Measurements from ENCODE around the gene MSRB2.
"Not testable (repeated sequence)": the region's sequence is repeated elsewhere in the genome, so short reads cannot be mapped to it uniquely, and the experiment has no call there.

The MSRB2 gene

DNA sequence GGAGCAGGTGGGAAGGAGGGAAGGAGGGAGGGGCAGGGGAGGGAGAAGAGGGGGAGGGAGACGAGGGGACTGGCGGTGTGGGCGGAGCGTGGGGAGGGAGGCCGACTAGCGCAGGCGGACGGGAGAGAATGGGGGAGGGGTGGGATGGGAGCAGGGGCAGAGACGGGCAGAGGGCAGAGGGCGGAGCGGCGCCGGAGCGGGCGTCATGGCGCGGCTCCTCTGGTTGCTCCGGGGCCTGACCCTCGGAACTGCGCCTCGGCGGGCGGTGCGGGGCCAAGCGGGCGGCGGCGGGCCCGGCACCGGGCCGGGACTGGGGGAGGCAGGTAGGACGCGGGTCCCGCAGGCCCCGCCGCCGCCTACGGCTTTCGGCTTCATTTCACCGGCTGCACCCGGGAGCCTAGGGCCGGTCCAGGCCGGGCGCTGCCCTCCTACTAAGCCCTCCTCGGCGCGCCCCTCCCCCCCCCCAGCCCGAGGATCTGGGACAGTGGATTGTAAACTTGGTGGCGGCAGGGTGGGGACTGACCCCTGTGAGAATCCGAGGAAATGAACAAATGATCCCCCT is at the start of gene MSRB2:
Gene MSRB2, plus strand, starts transcription at position 176 of the 562 bp plus-strand sequence. Its CDS starts 30 bp downstream, at position 206.
- DNase-seq (ENCODE audit: low read depth, low spot score) = peak; percentile 76

DNA sequence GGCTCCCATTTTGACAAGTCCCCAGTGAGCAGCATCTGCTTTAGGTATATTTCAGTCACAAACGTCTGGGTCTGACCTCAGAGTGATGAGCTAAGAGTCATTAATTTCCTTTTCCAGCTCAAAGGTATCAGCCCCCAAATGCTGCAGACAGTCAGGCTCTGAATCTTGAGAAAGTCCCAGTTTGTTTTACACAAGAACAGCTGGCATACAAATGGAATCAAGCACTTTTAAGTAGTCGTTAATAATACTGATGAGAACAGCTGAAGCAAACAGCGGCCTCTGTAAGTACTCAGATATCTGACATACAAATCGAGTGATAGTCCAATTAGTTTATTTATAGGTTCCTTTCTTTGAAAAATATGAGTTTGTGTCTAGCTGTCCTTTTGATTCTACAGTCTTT is 49.4 kb upstream of the MSRB2 start:
- DNase-seq (ENCODE audit: low read depth, low spot score) = no peak

DNA sequence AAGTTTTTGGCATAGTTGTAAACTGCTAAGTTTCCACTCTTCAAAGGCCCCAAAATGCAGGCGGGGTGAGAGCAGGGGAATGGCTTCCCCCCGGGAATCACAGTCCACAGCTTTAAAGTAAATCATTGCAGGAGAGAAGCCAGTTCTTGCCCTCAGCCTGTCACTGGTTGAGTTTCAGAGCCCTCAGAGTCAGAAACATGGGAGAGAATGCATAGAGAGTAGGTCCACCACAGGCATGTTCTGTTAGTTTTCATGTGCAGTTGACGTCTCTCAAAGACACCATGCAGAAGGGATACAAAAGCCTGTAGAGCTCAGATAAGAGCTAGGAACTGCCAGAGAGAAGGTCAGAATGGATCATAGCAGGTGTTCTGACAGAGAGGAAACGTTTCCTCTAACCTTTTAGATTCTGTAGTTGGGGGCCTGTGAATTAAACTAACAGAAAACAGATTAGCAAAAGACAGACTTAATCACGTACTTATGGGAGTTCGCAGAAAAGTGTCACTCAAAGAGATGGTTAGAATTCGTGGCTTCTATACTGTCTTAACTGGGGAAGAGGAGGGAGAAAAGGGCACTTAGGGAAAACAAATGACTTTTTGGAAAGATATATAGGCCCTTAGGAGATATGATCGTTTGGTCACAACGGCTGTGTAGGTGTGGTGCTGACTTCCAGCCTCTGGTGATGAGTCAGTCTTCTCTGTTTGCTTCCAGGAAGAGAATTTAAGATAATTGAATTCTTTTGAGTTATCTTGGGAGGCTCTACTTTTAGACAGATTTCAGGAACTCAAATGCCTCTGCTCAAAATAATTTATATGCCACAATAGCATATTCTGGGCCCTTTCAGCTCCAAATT is 48.0 kb upstream of the MSRB2 start:
- no peak for DNase-seq (ENCODE audit: low read depth, low spot score)

DNA sequence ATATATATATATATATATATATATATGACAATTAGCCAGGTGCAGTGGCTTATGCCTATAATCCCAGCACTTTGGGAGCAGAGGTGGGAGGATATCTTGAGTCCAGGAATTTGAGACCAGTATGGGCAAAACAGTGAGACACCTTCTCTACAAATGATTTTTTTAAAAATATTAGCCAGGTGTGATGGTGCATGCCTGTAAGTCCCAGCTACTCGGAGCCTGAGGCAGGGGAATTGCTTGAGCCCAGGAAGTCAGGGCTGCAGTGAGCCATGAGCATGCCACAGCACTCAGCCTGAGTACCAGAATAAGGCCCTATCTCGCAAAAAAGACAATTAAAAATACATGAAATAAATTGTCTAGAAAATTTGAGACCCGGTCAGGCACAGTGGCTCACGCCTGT is 47.2 kb upstream of the MSRB2 start:
- no peak for DNase-seq (ENCODE audit: low read depth, low spot score)

DNA sequence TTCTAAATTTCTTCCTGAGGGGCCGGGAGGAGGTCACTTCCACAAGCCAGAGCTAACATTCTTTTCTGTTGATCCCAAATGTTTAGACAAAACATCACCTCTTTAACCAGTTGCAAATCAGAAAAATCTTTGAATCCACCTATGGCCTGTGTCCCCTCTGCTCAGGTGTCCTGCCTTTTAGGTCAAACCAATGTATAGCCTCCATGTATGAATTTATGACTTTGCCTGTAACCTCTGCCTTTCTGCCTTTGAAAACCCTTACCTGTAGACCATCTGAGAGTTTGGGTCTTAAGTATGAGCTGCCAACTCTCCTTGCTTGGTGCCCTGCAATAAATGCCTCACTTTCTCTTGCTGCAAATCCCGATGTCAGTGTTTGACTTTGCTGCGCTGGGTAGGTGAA is 44.1 kb upstream of the MSRB2 start:
- no peak for DNase-seq (ENCODE audit: low read depth, low spot score)

DNA sequence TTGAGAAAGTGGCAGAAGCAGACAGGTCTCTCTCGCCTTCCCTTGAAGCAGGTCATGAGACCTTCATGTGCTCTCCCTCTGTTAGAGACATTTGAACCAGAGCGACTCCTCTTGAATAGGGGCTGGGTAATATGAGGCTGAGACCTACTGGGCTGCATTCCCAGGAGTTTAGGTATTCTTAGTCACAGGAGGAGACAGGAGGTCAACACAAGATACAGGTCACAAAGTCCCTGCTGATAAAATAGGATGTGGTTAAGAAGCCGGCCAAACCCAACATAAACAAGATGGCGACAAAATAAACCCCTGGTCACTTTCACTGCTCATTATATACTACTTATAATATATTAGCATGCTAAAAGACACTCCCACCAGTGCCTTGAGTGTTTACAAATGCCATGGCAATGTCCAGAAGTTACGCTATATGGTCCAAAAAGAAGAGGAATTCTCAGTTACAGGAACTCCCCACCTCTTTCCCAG is 43.5 kb upstream of the MSRB2 start:
- DNase-seq (ENCODE audit: low read depth, low spot score) = peak; percentile 28

DNA sequence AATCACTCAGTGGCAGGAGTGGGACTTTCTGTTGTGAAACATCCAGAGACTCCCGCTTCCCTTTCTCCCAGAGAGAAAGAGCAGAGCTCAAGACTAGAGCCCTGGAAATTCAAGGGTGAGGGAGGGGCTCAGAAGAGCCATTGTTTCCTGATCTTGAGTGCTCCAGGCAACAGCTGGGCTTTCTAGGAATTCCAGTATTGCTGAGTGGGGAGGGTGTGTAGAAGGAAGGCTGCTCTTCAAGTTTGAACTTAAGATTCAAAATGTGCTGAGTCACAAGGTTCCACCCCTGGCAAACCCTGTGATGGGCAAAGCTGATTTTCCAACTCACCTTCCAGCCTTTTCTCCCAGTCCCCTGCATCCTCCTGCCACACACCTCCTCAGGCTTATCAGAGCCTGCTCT is 42.3 kb upstream of the MSRB2 start:
- peak; percentile 89 for DNase-seq (ENCODE audit: low read depth, low spot score)

DNA sequence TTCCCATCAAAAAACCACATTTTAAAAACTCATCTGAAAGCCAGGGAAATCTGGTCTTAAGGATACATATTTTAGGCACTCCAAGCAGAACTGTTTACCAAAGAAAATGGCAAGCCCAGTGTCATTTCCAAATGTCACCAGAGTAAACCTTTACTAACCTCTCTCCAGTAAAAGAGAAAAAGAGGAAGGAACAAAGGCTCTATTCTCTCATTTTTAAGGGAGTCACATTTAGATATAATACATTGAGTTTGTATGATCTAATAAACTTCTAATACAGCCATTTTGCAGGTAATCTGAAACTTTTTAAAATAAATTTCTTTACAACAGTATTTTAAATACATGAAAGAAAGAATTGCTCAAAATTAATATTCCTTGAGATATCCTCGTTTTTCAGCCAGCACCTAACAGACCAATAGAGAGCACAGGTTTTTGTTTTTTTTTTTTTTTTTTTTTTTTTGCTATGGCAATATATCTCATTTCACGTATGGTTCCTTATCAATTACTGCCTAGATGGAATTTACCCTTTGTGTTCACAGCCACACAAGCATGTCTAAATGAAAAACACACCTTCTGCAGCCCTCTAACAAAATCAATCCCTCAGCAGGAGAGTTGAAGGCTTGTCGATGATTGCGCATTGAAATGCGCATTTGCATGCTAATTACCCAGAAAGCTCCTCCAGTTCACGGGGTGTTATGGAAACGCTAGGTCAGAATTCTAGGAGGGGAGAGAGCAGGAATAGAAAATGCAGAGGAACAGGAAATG is 39.8 kb upstream of the MSRB2 start:
- no peak for DNase-seq (ENCODE audit: low read depth, low spot score)

DNA sequence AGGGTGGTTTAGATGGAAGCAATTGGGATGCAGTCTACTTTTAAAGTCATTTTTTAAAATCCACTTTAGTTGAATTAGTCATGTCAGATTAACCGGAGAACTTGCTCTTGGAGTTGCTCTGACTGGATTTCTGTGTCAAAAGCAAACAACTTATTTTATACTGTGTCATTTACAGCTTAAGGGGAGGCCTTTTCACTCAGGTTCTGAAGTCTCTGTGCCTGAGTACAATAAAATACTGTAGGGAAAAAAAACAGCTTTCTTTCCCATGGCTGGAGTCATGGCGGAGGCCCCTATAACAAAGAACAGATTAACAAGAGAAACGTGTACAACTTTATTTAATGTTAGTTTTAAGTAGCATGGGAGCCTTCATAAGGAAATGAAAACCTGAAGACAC is 39.2 kb upstream of the MSRB2 start:
- DNase-seq (ENCODE audit: low read depth, low spot score) = no peak

DNA sequence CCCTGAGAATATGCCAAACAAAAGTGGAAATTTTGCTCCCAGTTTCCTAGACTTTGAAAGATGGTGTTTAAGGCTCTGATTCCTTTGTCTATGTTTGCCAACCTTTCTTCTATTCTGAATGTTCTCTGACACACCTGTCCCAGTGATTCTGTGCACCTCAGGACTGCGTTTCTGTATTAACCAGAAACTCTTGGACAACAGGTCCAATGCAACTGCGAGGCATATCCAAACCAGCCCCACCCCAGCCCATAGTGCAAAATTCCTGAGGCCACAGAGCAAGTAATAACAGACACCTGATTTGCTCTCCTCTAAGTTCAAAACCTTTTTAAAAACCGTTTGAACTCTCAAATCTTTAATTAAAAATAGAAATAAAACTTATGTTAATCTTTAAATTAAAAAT is 37.0 kb upstream of the MSRB2 start:
- DNase-seq (ENCODE audit: low read depth, low spot score) = no peak

DNA sequence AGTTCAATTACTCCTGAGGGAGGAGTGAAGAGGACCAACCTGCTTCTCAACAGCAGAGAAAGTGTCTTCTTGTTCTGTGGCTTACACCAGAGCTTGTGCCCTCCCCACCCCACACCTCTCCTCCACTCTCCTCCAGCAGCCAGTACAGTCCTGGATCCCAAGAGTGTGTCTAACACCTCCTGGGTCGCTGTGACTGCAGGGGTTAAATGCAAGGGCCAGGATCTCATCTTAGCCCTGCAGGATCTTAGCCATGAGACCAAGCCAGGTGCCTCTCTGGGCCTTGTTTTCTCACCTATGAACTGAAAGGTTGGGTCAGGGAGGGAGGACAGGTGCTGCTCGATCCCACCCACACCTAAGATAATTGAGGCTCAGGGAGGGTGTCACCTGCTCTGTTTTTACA is 34.5 kb upstream of the MSRB2 start:
- no peak for DNase-seq (ENCODE audit: low read depth, low spot score)

DNA sequence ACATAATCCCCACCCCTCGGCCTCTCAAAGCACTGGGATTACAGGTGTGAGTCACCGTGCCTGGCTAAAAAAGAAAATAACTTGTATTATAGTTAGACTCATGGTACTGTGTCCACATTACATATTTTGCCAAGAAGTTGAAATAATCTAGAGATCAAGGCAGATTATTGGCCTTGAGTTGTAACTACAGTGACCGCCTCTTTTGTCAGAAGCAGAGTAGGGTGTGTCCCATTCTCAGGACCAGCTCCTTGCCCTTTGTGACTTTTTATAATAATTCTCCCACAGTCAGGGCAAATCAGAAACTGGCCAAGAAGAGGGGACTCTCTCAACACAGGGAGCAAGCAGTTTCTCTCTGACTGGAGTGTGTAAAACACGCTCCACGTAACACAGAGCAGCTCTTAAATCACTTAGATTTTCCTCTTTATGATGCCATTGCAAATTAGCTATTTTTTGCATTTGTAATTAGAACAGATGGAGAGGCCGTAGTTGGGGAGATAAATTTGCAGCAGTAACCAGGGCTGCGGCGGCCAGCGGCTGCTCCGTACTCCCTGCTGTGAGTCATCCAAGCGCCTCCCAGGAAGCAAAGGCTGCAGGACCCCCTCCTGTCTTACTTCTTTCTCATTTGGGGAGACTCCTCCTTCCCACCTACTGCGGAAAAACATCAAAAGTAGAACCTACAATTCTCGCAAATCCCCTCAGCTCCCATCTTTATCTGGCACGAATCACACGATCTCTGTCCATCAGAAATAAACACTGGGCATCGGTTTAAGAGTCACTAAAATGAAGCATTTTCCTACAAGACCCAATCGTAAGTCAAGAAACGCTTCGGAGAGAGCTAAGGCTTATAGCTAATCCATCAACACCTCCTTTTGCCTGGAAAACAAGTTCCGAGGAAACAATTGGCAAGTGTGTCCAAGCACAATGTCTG is 32.1 kb upstream of the MSRB2 start:
- DNase-seq (ENCODE audit: low read depth, low spot score) = peak; percentile 37

DNA sequence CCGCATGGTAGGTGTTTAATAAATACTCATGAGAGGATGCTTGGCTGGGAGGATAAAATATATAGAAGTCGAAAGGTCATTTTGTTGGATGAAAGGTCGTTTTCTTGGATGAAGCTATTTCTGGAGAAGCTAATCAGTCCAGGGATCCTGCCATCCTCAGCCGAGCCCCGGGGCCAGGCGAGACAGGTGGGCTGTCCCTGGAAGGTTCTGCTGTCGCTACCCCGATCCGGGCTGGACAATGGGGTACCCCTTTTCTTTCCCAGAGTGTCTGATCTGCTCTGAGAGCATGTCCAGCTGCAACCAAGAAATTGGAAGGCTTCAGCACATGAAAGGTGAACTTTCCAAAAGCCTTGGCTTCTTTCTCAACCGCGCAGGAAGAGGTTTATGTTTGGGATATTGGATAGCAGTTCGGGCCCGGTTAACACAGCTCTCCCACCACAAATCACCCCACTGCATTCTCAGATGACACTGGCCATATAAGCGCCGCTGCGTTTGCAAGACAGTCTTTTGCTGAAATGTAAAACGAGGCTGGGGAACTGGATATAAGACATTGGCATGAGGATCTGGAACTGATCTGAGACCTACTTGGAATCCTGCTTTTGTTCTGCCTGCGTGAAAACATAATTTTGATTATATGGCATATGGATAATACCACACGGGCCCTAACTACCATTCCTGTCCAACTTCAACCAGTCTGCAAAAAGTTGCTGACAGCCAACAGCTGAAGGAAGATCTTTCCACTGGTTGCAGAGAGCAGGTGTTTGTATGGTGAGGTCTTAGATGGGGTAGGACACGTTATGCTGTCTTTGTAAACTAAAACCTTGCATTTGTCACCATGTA is 31.2 kb upstream of the MSRB2 start:
- DNase-seq (ENCODE audit: low read depth, low spot score) = no peak

DNA sequence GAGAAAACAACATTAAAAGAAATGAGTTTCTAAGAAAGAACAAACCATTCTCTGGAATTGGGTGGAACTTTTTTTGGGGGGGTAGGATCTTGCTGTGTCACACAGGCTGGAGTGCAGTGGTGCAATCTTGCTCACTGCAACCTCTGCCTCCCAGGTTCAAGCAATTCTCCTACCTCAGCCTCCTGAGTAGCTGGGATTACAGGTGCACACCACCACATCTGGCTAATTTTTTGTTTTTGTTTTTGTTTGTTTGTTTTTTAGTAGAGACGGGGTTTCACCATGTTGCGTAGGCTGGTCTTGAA is 30.6 kb upstream of the MSRB2 start:
- not testable (repeated sequence) for DNase-seq (ENCODE audit: low read depth, low spot score)

DNA sequence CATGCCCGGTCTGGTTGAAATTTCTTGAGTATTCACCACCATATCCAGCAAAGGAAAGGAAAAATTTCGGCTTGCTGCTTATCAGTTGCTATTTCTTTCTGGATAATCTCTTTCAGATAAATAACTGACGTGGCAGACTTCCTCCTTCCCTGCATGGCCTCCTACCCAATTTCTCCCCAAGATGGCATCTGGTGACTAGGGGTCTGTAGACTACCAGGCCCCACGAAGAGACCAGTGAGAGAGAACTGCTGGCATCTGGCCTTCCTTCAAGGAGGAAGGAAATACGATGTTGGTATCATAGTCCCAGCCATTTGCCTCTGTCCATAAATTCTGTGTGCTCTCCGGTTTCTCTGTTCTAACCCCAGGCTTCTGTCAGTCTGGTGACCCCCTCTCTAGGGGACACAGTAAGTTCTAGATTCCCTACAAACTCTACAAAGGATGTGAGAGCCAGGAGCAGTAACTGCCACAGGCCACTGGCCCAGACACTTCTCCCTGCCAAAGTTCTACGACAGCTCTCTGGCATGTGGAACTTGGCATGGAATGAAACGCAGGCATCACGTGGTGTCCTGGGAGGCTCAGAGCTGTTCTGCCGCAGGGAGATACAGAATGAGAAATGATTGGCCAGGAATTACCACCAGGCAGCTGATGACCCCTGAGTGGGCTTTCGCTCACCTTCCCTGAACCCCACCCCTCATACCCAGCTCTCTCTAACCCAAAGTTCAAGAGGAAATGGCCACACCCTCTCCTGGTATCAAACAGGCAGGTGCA is 30.0 kb upstream of the MSRB2 start:
- no peak for DNase-seq (ENCODE audit: low read depth, low spot score)

DNA sequence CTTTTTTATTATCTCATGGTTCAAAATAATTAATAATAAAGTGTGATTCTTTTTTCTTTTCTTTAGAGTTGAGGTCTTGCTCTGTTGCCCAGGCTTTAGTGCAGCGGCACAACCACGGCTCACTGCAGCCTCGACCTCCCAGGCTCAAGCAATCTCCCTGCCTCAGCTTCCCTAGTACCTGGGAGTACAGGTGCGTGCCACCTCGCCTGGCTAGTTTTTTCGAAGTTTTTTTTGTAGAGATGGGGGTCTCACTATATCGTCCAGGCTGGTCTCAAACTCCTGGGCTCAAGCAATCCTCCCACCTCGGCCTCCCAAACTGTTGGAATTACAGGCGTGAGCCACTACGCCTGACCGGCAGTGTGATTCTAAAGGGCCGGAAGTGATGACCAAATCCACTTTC is 28.0 kb upstream of the MSRB2 start:
- no peak for DNase-seq (ENCODE audit: low read depth, low spot score)

DNA sequence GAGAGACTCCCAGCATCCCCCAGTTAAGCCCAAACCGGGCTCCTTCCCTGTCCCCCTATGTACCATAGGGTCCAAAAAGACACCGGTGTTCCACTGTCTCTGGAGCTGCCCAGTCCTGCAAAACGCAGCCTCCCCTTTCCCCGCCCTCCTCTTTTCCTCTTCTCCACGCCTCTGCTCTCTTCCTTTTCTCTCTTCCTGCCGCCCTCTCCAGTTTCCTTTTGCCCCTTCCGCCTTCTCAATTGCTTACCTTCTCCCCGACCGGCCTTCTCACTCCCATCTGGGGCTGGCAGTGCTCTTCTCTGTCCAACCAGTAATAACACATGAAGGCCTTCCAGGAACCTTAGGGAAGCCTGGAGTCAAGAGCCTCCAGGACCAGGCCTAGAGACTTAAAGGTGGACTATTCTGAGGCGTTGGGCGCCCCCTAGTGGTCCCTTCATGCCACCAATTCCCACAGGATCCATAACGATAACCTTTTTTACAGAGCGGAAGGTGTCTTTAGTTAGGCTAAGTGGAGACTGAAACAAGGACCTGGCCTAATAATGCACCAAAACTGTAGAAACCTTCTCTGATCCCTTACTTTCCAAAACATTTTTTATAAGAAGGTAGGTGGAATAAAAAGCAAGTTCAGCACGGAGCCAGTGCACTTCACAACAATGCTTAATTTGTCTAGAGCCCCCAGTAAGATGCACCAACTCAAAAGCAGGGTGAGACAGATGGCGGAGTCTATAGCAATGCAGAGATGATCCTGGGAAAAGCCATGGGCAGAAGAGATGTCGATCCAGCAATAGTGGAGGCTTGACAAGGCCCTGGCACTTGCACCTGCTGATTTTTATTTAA is 27.2 kb upstream of the MSRB2 start:
- peak; percentile 91 for DNase-seq (ENCODE audit: low read depth, low spot score)

DNA sequence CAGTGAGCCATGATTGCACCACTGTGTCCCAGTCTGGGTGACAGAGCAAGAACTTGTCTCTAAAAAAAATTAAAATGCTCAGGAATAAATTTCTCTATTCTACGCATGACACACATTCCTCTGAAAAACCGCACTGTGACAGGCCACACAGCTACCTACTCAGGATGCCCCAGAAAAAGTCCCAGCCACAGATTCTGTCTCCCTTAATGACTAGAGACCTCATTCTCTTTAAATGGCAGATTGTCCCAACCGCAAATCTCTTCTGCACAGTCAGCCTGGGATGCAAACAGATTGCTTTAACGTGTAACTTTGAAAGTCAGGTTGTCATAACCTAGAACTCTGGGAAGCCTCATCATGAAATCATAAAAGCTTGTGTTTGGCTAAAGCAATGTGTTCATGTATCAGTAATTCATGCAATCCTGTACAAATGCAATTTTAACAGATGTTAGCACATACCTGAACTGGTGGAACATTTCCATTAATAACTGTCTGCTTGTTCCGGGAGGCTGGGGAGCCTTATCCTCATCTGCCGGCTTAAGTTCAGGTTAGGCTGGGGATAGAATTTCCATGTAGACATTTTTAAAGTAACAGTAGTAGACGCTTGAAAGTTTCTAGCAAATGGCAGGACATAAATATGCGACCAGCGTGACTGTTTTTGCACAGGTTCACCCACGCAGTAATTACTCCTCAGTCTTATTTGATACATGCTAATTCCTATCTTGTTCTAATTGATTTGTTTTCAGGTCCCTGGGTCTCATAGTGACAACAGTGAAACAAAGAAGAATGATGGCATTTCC is 26.2 kb upstream of the MSRB2 start:
- no peak for DNase-seq (ENCODE audit: low read depth, low spot score)
